SU-DHL-6 (cell line): ENCODE data around the gene CFAP91.

ENCODE experiments used
- H2AFZ ChIP-seq: fragments of 200-600 bp; sonication (generic); 2 replicates; pipeline ENCODE4 v1.6.1; 2014; ENCODE audit warnings: low read depth, mild to moderate bottlenecking, moderate library complexity, mixed read lengths, antibody characterized with exemption, low read length; ENCODE audit not compliant: severe bottlenecking
- H3F3A ChIP-seq: fragments of 200-600 bp; shearing (Covaris generic); 2 replicates; pipeline ENCODE4 v1.6.0; 2016; ENCODE audit warnings: antibody characterized with exemption, mild to moderate bottlenecking; ENCODE audit not compliant: insufficient read depth
- H3K27ac ChIP-seq: fragments of 200-600 bp; sonication (generic); 2 replicates; pipeline ENCODE4 v1.5.1; 2016; ENCODE audit warnings: low read depth, mild to moderate bottlenecking, low read length, moderate library complexity, mixed read lengths
- H3K27me3 ChIP-seq: fragments of 200-600 bp; sonication (generic), shearing (Covaris generic); 2 replicates; pipeline ENCODE4 v1.6.0; 2014; ENCODE audit warnings: mild to moderate bottlenecking, low read length
- H3K36me3 ChIP-seq: fragments of 200-600 bp; sonication (generic); 2 replicates; pipeline ENCODE4 v1.6.1; 2014; ENCODE audit warnings: mild to moderate bottlenecking, low read length, mixed read lengths
- H3K4me2 ChIP-seq: fragments of 300-600, 200-600 bp; shearing (Covaris generic), sonication (generic); 2 replicates; pipeline ENCODE4 v1.6.0; 2014; ENCODE audit warnings: low read length, low read depth, mild to moderate bottlenecking; ENCODE audit not compliant: poor library complexity, severe bottlenecking
- H3K4me3 ChIP-seq: fragments of 200-600 bp; sonication (generic); 2 replicates; pipeline ENCODE4 v1.5.1; 2014; ENCODE audit warnings: antibody characterized with exemption, low read length, mild to moderate bottlenecking, mixed read lengths; ENCODE audit not compliant: insufficient read depth, poor library complexity, severe bottlenecking
- H3K79me2 ChIP-seq: fragments of 200-600 bp; sonication (generic); 2 replicates; pipeline ENCODE4 v1.6.1; 2014; ENCODE audit warnings: mild to moderate bottlenecking, low read length, moderate library complexity; ENCODE audit not compliant: insufficient read depth
- H3K9ac ChIP-seq: fragments of 200-600 bp; sonication (generic); 2 replicates; pipeline ENCODE4 v1.7.0; 2014; ENCODE audit warnings: mild to moderate bottlenecking, low read length
- H3K9me2 ChIP-seq: fragments of 200-600 bp; sonication (generic); replicated peaks from 2 replicates; pipeline ENCODE4 v1.6.1; 2014; ENCODE audit warnings: low read length; ENCODE audit not compliant: insufficient read depth
- H3K9me3 ChIP-seq: fragments of 200-600 bp; sonication (generic); 2 replicates; pipeline ENCODE4 v1.6.1; 2014; ENCODE audit warnings: low read length, mixed read lengths; ENCODE audit not compliant: insufficient read depth
- H4K20me1 ChIP-seq: fragments of 200-600 bp; sonication (generic); 2 replicates; pipeline ENCODE4 v1.6.1; 2014; ENCODE audit warnings: low read depth, mild to moderate bottlenecking, antibody characterized with exemption, low read length, moderate library complexity, mixed read lengths
- CTCF ChIP-seq: fragments of 200-600 bp; sonication (generic); IDR thresholded peaks from one replicate; pipeline ENCODE4 v1.5.1; 2017; ENCODE audit warnings: antibody characterized with exemption, mild to moderate bottlenecking, low read length, moderate library complexity; ENCODE audit not compliant: insufficient read depth, poor library complexity, severe bottlenecking
- EZH2phosphoT487 ChIP-seq: fragments of 200-600 bp; sonication (generic), shearing (Covaris generic); conservative IDR thresholded peaks from 2 replicates; pipeline ENCODE4 v1.6.1; 2018; ENCODE audit warnings: mild to moderate bottlenecking, antibody characterized with exemption, low read length, moderate library complexity, mixed read lengths

Gene CFAP91

GRCh38 chr3:119748991-119749390, 46.2 kb downstream of the CFAP91 start:
- Histone ChIP-seq H3K9me3 (no peaks in the 10 kb centered on the region), H3K27me3 (no peaks in the 10 kb centered on the region), H3K36me3 (no peaks in the 10 kb centered on the region), H3K9ac (no peak overlapping the region), H3F3A (no peaks in the 10 kb centered on the region), H3K27ac (no peak overlapping the region), H3K79me2 (no peaks in the 10 kb centered on the region), H3K9me2 (no peaks in the 10 kb centered on the region), H3K4me2 (no peak overlapping the region), H3K4me3 (no peak overlapping the region), H4K20me1 (no peaks in the 10 kb centered on the region), H2AFZ (no peak overlapping the region)
- TF ChIP-seq CTCF (no peak), EZH2phosphoT487 (no peak)

DNA sequence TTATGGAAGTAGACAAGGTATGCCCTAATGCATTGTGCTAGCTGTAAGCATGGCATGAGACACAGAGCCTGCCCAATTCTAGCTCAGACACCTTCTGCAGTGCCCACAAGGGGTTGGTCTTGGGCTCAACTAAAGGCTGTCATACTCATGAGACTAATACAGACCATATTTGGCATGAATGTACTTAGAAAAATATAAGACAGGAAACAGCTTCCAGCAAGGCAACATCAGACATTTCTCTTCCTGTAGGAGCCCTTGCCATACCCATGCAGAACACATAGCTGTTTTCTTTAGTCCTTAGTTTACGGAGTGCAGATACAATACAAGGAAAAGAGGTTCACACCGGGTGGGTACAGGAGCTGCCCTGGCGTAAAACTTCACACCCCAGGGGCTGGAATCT, 48.6 kb downstream of the CFAP91 start:
- H3K4me3 ChIP-seq, result no peak overlapping the region
- no peaks in the 10 kb centered on the region for H3K79me2 ChIP-seq
- H2AFZ ChIP-seq, result no peak overlapping the region
- no peaks in the 10 kb centered on the region for H3K36me3 ChIP-seq
- no peaks in the 10 kb centered on the region for H3K9me2 ChIP-seq
- H3F3A ChIP-seq, result no peaks in the 10 kb centered on the region
- no peaks in the 10 kb centered on the region for H3K27me3 ChIP-seq
- TF ChIP-seq EZH2phosphoT487, result no peak
- TF ChIP-seq CTCF, result no peak
- no peaks in the 10 kb centered on the region for H3K9me3 ChIP-seq
- no peak overlapping the region for H3K9ac ChIP-seq
- H3K4me2 ChIP-seq, result no peak overlapping the region
- no peaks in the 10 kb centered on the region for H4K20me1 ChIP-seq
- no peak overlapping the region for H3K27ac ChIP-seq
